HepG2 (cell line): Measurements from ENCODE around the gene DRC7. TPM values are rescaled to one million over a fixed set of nuclear protein-coding genes. Genes with fewer than 3 reads are reported as not detected.

Source experiments
- ADNP ChIP-seq: sonication (generic); formaldehyde crosslinking; IDR thresholded peaks from 2 replicates; pipeline ENCODE4 v1.4.0; 2020; ENCODE audit warnings: missing genetic modification reagents
- DR1 ChIP-seq: sonication (generic); formaldehyde crosslinking; IDR thresholded peaks from 2 replicates; pipeline ENCODE4 v1.8.0; 2021; ENCODE audit warnings: mild to moderate bottlenecking, missing genetic modification reagents, inconsistent platforms
- HDAC2 ChIP-seq: sonication (generic); formaldehyde crosslinking; IDR thresholded peaks from 2 replicates; pipeline ENCODE4 v1.4.0; 2020; ENCODE audit warnings: missing genetic modification reagents
- IKZF1 ChIP-seq: fragments of 450-650 bp; IDR thresholded peaks from 2 replicates; pipeline ENCODE4 v1.7.1; 2016
- MEIS2 ChIP-seq: sonication (generic); formaldehyde crosslinking; IDR thresholded peaks from 2 replicates; pipeline ENCODE4 v1.9.0; 2021; ENCODE audit warnings: mild to moderate bottlenecking, missing genetic modification reagents
- POLR2G ChIP-seq: fragments of 200-400 bp; formaldehyde crosslinking; IDR thresholded peaks from 2 replicates; pipeline ENCODE4 v1.6.1; 2018; ENCODE audit warnings: mild to moderate bottlenecking, low read depth, low read length, moderate library complexity
- RAD51 ChIP-seq: fragments of 450-650 bp; IDR thresholded peaks from 2 replicates; pipeline ENCODE4 v1.6.1; 2016; ENCODE audit warnings: borderline replicate concordance
- SKI ChIP-seq: fragments of 450-650 bp; IDR thresholded peaks from one replicate; pipeline ENCODE4 v1.6.1; 2018; ENCODE audit warnings: mild to moderate bottlenecking; ENCODE audit not compliant: partially characterized antibody
- XRCC5 ChIP-seq: fragments of 200-400 bp; formaldehyde crosslinking; optimal IDR thresholded peaks from 2 replicates; pipeline ENCODE3; 2017; ENCODE audit warnings: mild to moderate bottlenecking, low read length
- ZNF230 ChIP-seq: sonication (generic); formaldehyde crosslinking; IDR thresholded peaks from 2 replicates; pipeline ENCODE4 v1.4.0; 2020; ENCODE audit warnings: mild to moderate bottlenecking, missing genetic modification reagents
- ZNF263 ChIP-seq: sonication (generic); formaldehyde crosslinking; IDR thresholded peaks from 2 replicates; pipeline ENCODE4 v1.4.0; 2020; ENCODE audit warnings: missing genetic modification reagents
- ZNF30 ChIP-seq: sonication (generic); formaldehyde crosslinking; IDR thresholded peaks from 2 replicates; pipeline ENCODE4 v1.5.0; 2020; ENCODE audit warnings: mild to moderate bottlenecking, missing genetic modification reagents
- ZNF335 ChIP-seq: sonication (generic); formaldehyde crosslinking; IDR thresholded peaks from 2 replicates; pipeline ENCODE4 v1.4.0; 2020; ENCODE audit warnings: missing genetic modification reagents
- ZNF616 ChIP-seq: sonication (generic); formaldehyde crosslinking; IDR thresholded peaks from 2 replicates; pipeline ENCODE4 v1.5.0; 2020; ENCODE audit warnings: low read depth, mild to moderate bottlenecking, missing genetic modification reagents
- ZNF761 ChIP-seq: sonication (generic); formaldehyde crosslinking; conservative IDR thresholded peaks from 2 replicates; pipeline ENCODE4 v1.4.0; 2020; ENCODE audit warnings: mild to moderate bottlenecking, missing genetic modification reagents
- ZNF816 ChIP-seq: sonication (generic); formaldehyde crosslinking; IDR thresholded peaks from 2 replicates; pipeline ENCODE4 v1.8.0; 2022; ENCODE audit warnings: missing genetic modification reagents, mild to moderate bottlenecking, borderline replicate concordance
- polyA plus RNA-seq, 8 experiments: library from polyadenylated mRNA; depleted of rRNA in 3 of 8; stranded (reverse) in 7 of 8; unstranded in 1 of 8; fragments of >200 nt; fragmentation: Illumina TruSeq in 4 of 8; extraction: Trizol in 4 of 8; gene quantifications; 2 replicates each; pipeline versions ENCODE4 v1.2.1 to v1.2.3, GENCODE V29; 2011 to 2016; ENCODE audit warnings: low read depth in 4 of 8, missing spikeins in 1 of 8, mixed read lengths in 1 of 8; ENCODE audit not compliant: insufficient read depth in 1 of 8
- total RNA-seq, 5 experiments: library from RNA; depleted of rRNA; stranded (reverse); fragments of >200 nt; fragmentation: Illumina TruSeq; extraction: Trizol; gene quantifications; 2 replicates each; pipeline ENCODE4 v1.2.3, GENCODE V29; 2016; ENCODE audit warnings: low read depth in 1 of 5
- TF ChIP-seq, protein P1 (sequence below): sonication (generic); formaldehyde crosslinking; IDR thresholded peaks from 2 replicates; pipeline ENCODE4 v1.5.0; 2020; ENCODE audit warnings: mild to moderate bottlenecking, missing genetic modification reagents
- TF ChIP-seq, protein P2 (sequence below): fragments of 450-650 bp; IDR thresholded peaks from 2 replicates; pipeline ENCODE4 v1.6.1; 2016
- TF ChIP-seq, protein P3 (sequence below): sonication (generic); formaldehyde crosslinking; conservative IDR thresholded peaks from 2 replicates; pipeline ENCODE4 v1.8.0; 2022; ENCODE audit warnings: missing genetic modification reagents

Gene DRC7
- total and polyA plus RNA-seq, 2 of the 13 experiments (the other 11 are each of a cell fraction or from before 2014, with no cell fraction given), result 2.7 to 3.4 TPM

DNA sequence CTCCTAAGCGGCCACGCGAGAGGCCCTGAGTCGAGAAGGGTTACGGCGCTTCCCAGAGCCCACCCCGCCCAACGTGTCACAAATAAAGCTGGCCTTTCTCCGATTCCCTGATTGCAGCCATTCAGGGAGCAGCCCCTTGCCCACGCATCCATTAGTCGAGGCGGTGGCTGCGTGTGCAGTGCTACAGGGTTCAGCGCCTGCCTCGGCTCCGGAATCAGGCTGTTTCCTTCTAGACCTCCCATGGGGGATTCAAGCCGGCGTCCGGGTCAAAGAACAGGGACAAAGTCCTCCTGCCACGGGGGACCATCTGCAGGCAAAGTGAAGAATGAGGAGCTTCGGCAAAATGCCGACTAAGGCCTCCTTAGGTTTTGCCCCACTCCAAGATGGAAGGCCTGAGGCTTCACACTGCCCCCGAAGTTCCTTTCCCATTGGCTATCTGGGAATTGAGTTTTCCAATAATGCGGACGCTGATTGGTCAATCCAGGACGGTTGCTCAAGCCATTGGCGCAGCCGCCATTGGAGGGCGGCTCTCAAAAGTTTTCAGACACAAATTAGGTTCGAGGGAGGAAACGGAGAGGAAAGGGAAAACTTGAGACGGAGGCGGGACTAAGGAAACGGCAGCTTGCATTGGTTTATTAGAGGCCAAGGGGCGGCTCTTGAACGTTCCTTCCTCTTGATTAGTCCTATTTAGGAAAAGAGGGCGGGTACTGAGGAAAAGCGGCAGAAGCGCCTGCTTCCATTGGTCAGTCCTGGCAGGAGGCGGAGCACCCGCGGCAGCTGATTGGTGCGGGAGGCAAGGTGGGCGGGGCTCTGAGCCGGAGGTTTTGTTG lies 40.5 kb downstream of the DRC7 start (continued):
- TF ChIP-seq, protein P1, sequence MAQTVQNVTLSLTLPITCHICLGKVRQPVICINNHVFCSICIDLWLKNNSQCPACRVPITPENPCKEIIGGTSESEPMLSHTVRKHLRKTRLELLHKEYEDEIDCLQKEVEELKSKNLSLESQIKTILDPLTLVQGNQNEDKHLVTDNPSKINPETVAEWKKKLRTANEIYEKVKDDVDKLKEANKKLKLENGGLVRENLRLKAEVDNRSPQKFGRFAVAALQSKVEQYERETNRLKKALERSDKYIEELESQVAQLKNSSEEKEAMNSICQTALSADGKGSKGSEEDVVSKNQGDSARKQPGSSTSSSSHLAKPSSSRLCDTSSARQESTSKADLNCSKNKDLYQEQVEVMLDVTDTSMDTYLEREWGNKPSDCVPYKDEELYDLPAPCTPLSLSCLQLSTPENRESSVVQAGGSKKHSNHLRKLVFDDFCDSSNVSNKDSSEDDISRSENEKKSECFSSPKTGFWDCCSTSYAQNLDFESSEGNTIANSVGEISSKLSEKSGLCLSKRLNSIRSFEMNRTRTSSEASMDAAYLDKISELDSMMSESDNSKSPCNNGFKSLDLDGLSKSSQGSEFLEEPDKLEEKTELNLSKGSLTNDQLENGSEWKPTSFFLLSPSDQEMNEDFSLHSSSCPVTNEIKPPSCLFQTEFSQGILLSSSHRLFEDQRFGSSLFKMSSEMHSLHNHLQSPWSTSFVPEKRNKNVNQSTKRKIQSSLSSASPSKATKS (CRISPR knock-in tag), result peak; percentile 86; the same call in 1 of the 2 replicates
- TF ChIP-seq ZNF335 (CRISPR knock-in tag) (0 out of 2 replicates have a peak, but pooled peaks have one; percentile 6), ZNF616 (CRISPR knock-in tag) (0 out of 2 replicates have a peak, but pooled peaks have one; percentile 6), POLR2G (peak; percentile 88), ZNF30 (CRISPR knock-in tag) (0 out of 2 replicates have a peak, but pooled peaks have one; percentile 56), ZNF263 (CRISPR knock-in tag) (no peak), ZNF816 (CRISPR knock-in tag) (no peak), HDAC2 (no peak; the same call in none of the 2 replicates), ZNF230 (CRISPR knock-in tag) (no peak), IKZF1 (no peak), XRCC5 (peak; percentile 69), RAD51 (no peak), DR1 (CRISPR knock-in tag) (peak; percentile 75; the same call in 1 of the 2 replicates), ADNP (CRISPR knock-in tag) (no peak), MEIS2 (CRISPR knock-in tag) (0 out of 2 replicates have a peak, but pooled peaks have one; percentile 11), SKI (peak; percentile 5), ZNF761 (CRISPR knock-in tag) (no peak)
- TF ChIP-seq, protein P2, sequence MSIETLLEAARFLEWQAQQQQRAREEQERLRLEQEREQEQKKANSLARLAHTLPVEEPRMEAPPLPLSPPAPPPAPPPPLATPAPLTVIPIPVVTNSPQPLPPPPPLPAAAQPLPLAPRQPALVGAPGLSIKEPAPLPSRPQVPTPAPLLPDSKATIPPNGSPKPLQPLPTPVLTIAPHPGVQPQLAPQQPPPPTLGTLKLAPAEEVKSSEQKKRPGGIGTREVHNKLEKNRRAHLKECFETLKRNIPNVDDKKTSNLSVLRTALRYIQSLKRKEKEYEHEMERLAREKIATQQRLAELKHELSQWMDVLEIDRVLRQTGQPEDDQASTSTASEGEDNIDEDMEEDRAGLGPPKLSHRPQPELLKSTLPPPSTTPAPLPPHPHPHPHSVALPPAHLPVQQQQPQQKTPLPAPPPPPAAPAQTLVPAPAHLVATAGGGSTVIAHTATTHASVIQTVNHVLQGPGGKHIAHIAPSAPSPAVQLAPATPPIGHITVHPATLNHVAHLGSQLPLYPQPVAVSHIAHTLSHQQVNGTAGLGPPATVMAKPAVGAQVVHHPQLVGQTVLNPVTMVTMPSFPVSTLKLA, result no peak
- TF ChIP-seq, protein P3, sequence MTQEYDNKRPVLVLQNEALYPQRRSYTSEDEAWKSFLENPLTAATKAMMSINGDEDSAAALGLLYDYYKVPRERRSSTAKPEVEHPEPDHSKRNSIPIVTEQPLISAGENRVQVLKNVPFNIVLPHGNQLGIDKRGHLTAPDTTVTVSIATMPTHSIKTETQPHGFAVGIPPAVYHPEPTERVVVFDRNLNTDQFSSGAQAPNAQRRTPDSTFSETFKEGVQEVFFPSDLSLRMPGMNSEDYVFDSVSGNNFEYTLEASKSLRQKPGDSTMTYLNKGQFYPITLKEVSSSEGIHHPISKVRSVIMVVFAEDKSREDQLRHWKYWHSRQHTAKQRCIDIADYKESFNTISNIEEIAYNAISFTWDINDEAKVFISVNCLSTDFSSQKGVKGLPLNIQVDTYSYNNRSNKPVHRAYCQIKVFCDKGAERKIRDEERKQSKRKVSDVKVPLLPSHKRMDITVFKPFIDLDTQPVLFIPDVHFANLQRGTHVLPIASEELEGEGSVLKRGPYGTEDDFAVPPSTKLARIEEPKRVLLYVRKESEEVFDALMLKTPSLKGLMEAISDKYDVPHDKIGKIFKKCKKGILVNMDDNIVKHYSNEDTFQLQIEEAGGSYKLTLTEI (CRISPR knock-in tag), result no peak
